DOHH2 (cell line): ENCODE results near the gene HDDC3.

Source experiments
- EZH2phosphoT487 ChIP-seq: fragments of 200-600 bp; sonication (generic); IDR thresholded peaks from 2 replicates; pipeline ENCODE4 v1.6.1; 2017; ENCODE audit warnings: borderline replicate concordance, mild to moderate bottlenecking, antibody characterized with exemption, low read length, moderate library complexity, mixed read lengths
- TF ChIP-seq, protein P1 (sequence below): fragments of 200-600 bp; sonication (generic); IDR thresholded peaks from one replicate; pipeline ENCODE4 v1.5.1; 2014; ENCODE audit warnings: antibody characterized with exemption, mild to moderate bottlenecking, low read depth, low read length; ENCODE audit not compliant: poor library complexity, severe bottlenecking

DNA sequence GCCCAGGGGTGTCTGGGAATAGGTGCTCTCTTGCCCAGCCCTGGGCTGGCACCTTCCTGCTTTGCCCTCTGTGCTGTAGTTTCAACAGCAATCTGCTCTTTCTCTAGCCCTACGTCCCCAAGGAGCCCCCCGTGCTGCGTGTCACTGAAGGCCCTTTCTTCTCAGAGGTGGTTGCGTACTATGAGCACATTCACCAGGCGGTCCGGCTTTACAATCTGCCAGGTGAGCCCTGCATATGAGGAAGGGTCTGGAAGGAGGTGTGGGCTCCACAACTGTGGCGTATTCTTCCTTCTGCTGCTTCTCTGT, 19.6 kb downstream of the HDDC3 start:
- TF ChIP-seq, protein P1, sequence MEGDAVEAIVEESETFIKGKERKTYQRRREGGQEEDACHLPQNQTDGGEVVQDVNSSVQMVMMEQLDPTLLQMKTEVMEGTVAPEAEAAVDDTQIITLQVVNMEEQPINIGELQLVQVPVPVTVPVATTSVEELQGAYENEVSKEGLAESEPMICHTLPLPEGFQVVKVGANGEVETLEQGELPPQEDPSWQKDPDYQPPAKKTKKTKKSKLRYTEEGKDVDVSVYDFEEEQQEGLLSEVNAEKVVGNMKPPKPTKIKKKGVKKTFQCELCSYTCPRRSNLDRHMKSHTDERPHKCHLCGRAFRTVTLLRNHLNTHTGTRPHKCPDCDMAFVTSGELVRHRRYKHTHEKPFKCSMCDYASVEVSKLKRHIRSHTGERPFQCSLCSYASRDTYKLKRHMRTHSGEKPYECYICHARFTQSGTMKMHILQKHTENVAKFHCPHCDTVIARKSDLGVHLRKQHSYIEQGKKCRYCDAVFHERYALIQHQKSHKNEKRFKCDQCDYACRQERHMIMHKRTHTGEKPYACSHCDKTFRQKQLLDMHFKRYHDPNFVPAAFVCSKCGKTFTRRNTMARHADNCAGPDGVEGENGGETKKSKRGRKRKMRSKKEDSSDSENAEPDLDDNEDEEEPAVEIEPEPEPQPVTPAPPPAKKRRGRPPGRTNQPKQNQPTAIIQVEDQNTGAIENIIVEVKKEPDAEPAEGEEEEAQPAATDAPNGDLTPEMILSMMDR = no peak
- no peak for TF ChIP-seq EZH2phosphoT487
